Measurements from ENCODE around the gene PLOD3.

GRCh38 chr7:101248276-101248675 is 30.9 kb upstream of the PLOD3 start:
- TF ChIP-seq, protein P1, sequence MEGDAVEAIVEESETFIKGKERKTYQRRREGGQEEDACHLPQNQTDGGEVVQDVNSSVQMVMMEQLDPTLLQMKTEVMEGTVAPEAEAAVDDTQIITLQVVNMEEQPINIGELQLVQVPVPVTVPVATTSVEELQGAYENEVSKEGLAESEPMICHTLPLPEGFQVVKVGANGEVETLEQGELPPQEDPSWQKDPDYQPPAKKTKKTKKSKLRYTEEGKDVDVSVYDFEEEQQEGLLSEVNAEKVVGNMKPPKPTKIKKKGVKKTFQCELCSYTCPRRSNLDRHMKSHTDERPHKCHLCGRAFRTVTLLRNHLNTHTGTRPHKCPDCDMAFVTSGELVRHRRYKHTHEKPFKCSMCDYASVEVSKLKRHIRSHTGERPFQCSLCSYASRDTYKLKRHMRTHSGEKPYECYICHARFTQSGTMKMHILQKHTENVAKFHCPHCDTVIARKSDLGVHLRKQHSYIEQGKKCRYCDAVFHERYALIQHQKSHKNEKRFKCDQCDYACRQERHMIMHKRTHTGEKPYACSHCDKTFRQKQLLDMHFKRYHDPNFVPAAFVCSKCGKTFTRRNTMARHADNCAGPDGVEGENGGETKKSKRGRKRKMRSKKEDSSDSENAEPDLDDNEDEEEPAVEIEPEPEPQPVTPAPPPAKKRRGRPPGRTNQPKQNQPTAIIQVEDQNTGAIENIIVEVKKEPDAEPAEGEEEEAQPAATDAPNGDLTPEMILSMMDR (IDR thresholded peaks at IDR 0.05) = no peak
- TF ChIP-seq POLR2A (IDR thresholded peaks at IDR 0.05) = no peak

Measured in vagina (tissue), 2 donors.